Measurements from ENCODE around the gene PTPRN2. TPM values are rescaled to one million over a fixed set of nuclear protein-coding genes. Genes with fewer than 3 reads are reported as not detected.

PTPRN2 gene
- polyA plus RNA-seq, 1 donor from 2014 or later: 1.6 TPM

DNA sequence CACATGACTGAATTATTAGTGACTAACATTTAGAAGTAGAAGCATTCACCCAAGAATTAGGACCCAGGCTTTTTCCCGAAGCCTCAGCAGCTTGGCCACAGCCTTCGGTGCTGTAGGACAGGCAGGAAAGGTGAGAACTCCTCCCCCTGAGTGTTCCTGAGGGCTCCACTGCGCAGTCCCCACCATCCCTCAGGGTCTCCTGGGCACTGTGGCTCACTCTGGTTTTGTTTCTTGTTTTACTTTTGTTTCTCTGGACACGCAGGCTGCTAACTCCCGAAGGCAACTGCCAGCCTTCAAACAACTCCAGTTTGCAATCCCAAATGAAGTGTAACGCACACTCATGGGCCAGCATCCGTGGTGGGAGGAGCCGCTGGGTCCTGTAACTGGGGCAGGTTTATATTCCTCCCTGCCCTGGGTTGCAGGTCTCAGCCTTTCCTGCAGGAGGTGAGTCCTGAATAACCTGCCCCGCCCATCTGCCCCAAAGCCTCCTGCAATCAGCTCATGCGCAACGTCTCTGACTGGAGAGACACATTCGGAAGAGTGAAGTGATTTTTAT is 492.9 kb downstream of the PTPRN2 start:
- peaks cover 2% of the 10 kb centered on the region for H3K36me3 Mint-ChIP-seq
- H3K4me1 Mint-ChIP-seq: no peaks in the 10 kb centered on the region

GRCh38 chr7:158094046-158094445 is 493.6 kb downstream of the PTPRN2 start:
- Mint-ChIP-seq H3K4me1 (no peaks in the 10 kb centered on the region), H3K36me3 (peaks cover 2% of the 10 kb centered on the region), H3K4me3 (no peak overlapping the region), H3K9me3 (peaks cover 0 to 7% (median 1%) of the 10 kb centered on the region in 3 donors), H3K27me3 (no peaks in the 10 kb centered on the region), H3K27ac (no peak overlapping the region)

More for the DNA sequence above, 492.9 kb downstream of the PTPRN2 start:
- Mint-ChIP-seq H3K27ac (no peak overlapping the region), H3K27me3 (no peaks in the 10 kb centered on the region), H3K4me3 (peak overlapping the region in 1 of 4 donors; percentile 13), H3K9me3 (peaks cover 0 to 7% (median 0%) of the 10 kb centered on the region in 3 donors)

- peaks cover 2% of the 10 kb centered on the region for H3K36me3 Mint-ChIP-seq
- H3K4me1 Mint-ChIP-seq: no peaks in the 10 kb centered on the region
- no peak overlapping the region for H3K27ac Mint-ChIP-seq
- peaks cover 0 to 7% (median 1%) of the 10 kb centered on the region in 3 donors for H3K9me3 Mint-ChIP-seq
- no peak overlapping the region for H3K4me3 Mint-ChIP-seq
- no peaks in the 10 kb centered on the region for H3K27me3 Mint-ChIP-seq
Observed at GRCh38 chr7:158093156-158093796, 494.3 kb downstream of the PTPRN2 start.

DNA sequence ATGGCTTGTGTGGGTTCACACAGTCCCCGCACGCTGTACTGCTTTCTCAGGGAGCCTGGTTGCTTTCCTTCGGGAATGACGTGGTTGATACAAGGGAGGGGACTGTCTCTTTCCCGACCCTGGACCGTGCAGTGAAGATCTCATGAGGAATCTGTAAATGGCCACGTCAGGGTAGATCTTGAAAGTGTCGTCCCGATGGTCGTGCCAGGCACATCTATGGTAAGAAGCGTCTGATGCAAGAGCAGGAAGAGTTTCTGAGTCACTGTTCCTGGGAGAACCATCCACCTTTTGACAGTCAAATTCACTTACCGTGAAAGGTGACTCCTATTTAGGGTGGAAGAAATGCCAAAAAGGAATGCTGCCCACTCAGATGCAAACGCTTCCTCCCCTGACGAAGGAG is 500.4 kb downstream of the PTPRN2 start:
- H3K4me1 Mint-ChIP-seq: peaks cover 0 to 2% (median 0%) of the 10 kb centered on the region in 3 donors
- H3K4me3 Mint-ChIP-seq: no peak overlapping the region
- no peak overlapping the region for H3K27ac Mint-ChIP-seq
- H3K27me3 Mint-ChIP-seq: no peaks in the 10 kb centered on the region
- H3K36me3 Mint-ChIP-seq: peaks cover 4% of the 10 kb centered on the region
- H3K9me3 Mint-ChIP-seq: peaks cover 0 to 4% (median 2%) of the 10 kb centered on the region in 3 donors

DNA sequence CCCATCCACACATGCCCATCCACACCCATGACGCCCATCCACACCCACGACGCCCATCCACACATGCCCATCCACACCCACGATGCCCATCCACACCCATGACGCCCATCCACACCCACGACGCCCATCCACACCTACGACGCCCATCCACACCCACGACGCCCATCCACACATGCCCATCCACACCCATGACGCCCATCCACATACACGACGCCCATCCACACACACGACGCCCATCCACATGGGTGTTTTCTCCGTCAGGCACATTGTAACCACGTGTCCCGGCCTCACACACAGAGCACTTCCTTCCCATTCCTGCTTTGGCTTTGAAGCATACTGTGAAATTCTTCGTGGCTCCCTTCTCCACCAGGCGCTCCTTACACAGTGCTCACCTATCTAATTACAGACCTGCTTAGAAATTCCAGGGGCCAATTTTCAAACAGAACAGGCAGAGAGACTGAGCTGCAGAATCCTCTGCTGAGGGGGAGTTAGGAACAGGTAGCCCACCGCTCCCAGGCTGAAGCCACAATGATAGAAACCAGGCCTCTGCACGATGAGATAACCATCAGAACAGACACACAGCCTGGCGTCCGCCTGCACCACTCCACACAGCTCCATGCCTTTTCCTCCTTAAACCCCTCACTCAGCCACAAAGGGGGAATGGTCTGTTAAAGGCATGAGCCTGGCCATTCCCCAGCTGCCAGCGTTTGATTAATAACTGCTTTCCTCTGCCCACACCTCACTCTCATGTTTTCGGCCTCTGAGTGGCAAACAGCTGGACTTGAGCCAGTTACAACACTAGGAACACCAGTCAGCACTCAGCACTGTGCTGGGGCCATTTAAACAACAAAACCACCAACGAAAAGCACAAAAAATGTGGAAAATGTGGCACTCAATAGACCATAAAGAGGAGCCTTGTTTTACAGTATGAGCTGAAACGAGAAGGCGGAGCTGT is 501.6 kb downstream of the PTPRN2 start:
- Mint-ChIP-seq H3K4me1 (peaks cover 0 to 2% (median 0%) of the 10 kb centered on the region in 3 donors), H3K4me3 (peak overlapping the region in 1 of 4 donors; percentile 51), H3K9me3 (peaks cover 0 to 4% (median 2%) of the 10 kb centered on the region in 3 donors), H3K27me3 (no peaks in the 10 kb centered on the region), H3K36me3 (peaks cover 4% of the 10 kb centered on the region), H3K27ac (no peak overlapping the region)

DNA sequence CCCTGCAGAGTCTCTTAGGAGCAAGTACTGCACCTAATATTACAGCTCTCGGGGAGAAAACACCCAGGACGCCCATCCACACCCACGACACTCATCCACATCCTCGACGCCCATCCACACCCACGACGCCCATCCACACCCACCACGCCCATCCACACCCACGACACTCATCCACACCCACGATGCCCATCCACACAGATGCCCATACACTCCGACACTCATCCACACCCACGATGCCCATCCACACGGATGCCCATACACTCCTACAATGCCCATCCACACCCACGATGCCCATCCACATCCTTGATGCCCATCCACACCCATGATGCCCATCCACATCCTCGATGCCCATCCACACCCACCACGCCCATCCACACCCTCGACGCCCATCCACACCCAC is 503.1 kb downstream of the PTPRN2 start:
- Mint-ChIP-seq H3K27ac (peak overlapping the region in 1 of 3 donors; percentile 91), H3K36me3 (peaks cover 2% of the 10 kb centered on the region), H3K27me3 (no peaks in the 10 kb centered on the region), H3K4me3 (no peak overlapping the region), H3K9me3 (peaks cover 0 to 3% (median 2%) of the 10 kb centered on the region in 3 donors), H3K4me1 (peaks cover 0 to 2% (median 0%) of the 10 kb centered on the region in 3 donors)

- Mint-ChIP-seq H3K27ac (no peak overlapping the region), H3K4me1 (peaks cover 0 to 2% (median 0%) of the 10 kb centered on the region in 3 donors), H3K36me3 (peaks cover 2% of the 10 kb centered on the region), H3K4me3 (no peak overlapping the region), H3K9me3 (peaks cover 0 to 2% (median 2%) of the 10 kb centered on the region in 3 donors), H3K27me3 (no peaks in the 10 kb centered on the region)
Observed at GRCh38 chr7:158083526-158084310, 503.9 kb downstream of the PTPRN2 start.

DNA sequence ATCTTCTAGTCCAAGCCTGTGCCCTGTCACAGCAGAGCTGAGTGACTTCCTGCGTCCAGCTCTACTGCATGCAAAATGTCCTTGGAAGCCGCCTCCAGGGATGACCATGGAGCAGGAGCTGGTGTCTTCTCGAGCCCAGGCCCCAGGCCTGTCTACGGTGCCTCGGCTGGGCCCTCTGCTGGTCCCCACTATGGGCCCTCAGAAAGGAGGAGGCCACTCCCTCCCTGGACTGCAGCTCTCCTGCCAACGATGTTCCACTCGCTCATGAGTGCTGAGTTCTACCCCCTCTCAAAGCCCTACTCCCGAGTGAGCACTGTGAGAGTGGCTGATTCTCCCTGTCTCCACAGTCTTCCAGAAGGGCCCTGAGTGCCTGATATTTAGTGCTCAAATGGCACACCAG is 504.9 kb downstream of the PTPRN2 start:
- Mint-ChIP-seq H3K27me3 (no peaks in the 10 kb centered on the region), H3K36me3 (peaks cover 2% of the 10 kb centered on the region), H3K4me3 (no peak overlapping the region), H3K27ac (no peak overlapping the region), H3K4me1 (peaks cover 0 to 2% (median 0%) of the 10 kb centered on the region in 3 donors), H3K9me3 (peaks cover 0 to 2% (median 2%) of the 10 kb centered on the region in 3 donors)

DNA sequence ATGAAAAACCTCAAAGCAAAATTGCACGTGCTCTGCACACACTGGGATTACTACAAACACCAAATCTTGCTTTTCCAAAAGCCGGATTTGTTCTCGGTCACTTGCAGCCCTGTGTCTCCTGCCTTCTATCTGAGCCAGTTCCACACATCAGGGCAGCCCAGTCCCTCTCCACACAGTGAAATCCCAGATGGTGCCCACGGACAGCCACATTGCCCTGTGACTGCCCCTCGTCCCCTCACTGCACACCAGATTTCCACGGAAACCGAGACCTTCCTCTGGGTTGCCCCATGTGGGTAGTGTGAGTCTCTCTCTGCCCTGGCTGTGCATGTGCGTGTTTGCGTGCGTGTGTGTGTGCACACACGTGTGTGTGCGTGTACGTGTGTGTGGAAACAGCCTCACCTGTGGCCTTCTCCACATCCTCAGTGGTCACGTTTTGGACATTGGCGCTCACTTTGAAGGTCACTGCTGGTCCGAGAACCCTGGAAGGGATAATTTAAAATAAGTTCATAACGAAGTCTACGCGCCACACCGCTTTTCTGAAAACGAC is 506.7 kb downstream of the PTPRN2 start:
- Mint-ChIP-seq H3K9me3 (peaks cover 0 to 2% (median 0%) of the 10 kb centered on the region in 3 donors), H3K27ac (no peak overlapping the region), H3K4me1 (peaks cover 0 to 2% (median 0%) of the 10 kb centered on the region in 3 donors), H3K27me3 (no peaks in the 10 kb centered on the region), H3K36me3 (peaks cover 2% of the 10 kb centered on the region), H3K4me3 (no peak overlapping the region)

DNA sequence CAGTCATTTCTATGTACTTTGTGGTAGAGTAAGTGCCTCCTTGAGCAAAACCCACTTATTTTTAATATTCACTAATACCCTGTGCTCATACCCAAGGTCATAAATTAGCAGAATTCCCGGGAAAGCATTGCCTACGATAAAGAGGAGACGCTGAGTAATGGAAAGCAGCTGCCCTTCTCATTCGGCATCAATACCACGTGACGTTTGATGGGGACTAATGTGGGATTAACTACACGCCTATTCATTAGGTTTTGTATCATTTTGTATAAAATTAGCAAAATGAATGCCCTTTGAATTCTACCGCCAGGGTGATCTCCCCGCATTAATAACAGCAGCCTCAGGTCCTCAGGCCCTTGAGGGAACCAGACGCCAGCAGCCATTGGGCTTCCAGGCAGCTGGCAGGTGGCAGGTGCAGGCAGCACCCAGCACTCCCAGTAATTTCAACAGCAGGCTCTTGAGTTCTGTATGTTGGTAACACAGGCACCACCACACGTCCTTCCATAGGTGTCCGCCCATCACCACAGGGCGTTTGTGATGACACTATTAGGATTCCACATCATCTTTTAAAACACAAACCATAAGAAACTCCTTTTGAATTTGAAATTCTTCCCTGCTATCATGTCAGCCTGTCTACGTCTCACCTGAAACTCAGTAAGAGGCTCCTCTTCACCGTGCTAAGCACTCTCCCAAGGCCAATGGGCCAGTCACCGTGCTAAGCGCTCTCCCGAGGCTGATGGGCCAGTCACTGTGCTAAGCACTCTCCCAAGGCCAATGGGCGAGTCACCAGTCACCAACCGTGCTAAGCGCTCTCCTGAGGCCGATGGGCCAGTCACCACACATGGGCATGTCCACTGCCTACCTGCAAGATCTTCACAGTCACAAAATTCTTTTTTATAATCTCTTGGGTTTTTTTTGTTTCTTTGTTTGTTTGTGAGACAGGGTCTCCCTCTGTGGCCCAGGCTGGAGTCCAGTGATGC is 509.4 kb downstream of the PTPRN2 start:
- Mint-ChIP-seq H3K27me3 (no peaks in the 10 kb centered on the region), H3K4me3 (no peak overlapping the region), H3K9me3 (no peaks in the 10 kb centered on the region), H3K36me3 (no peaks in the 10 kb centered on the region), H3K4me1 (peaks cover 0 to 2% (median 0%) of the 10 kb centered on the region in 3 donors), H3K27ac (no peak overlapping the region)

GRCh38 chr7:158077151-158077840 is 510.3 kb downstream of the PTPRN2 start:
- no peak overlapping the region for H3K4me3 Mint-ChIP-seq
- no peaks in the 10 kb centered on the region for H3K4me1 Mint-ChIP-seq
- H3K27ac Mint-ChIP-seq: no peak overlapping the region
- no peaks in the 10 kb centered on the region for H3K9me3 Mint-ChIP-seq
- H3K27me3 Mint-ChIP-seq: no peaks in the 10 kb centered on the region
- no peaks in the 10 kb centered on the region for H3K36me3 Mint-ChIP-seq

DNA sequence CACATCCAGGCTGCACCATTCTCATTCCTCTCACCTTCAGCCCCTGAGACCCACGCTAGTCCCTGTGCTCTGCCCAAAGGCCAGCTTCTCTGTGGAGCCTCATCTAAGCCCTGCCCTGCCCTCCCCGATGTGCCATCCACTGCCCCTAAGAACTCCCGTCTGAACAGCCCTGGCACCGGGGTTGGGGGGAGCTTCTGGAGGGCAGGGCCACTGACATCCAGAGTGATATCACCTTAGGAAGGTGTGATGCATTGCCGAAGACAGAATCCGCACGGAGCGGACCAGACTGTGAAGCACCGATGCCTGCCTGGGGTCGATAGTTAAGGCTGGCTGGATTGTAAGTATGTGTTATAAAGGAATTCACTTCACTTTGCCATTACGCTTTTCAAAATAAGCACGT is 511.0 kb downstream of the PTPRN2 start:
- Mint-ChIP-seq H3K4me1 (no peaks in the 10 kb centered on the region), H3K4me3 (no peak overlapping the region), H3K36me3 (no peaks in the 10 kb centered on the region), H3K9me3 (no peaks in the 10 kb centered on the region), H3K27ac (no peak overlapping the region), H3K27me3 (no peaks in the 10 kb centered on the region)

- Mint-ChIP-seq H3K4me3 (no peak overlapping the region), H3K27ac (no peak overlapping the region), H3K9me3 (no peaks in the 10 kb centered on the region), H3K4me1 (no peaks in the 10 kb centered on the region), H3K27me3 (no peaks in the 10 kb centered on the region), H3K36me3 (no peaks in the 10 kb centered on the region)
Observed at GRCh38 chr7:158076215-158076614, 511.4 kb downstream of the PTPRN2 start.
